ENCODE measurements around the gene SYT6.
"Not testable (repeated sequence)": the region's sequence is repeated elsewhere in the genome, so short reads cannot be mapped to it uniquely, and the experiment has no call there.

Gene SYT6

GRCh38 chr1:114072246-114072645 lies 81.4 kb downstream of the SYT6 start:
- no peak for DNase-seq (ENCODE audit: low spot score)

- not testable (repeated sequence) for DNase-seq (ENCODE audit: low spot score)
These were observed 83.9 kb downstream of the SYT6 start for GRCh38 chr1:114069762-114070161.

GRCh38 chr1:114068684-114069083 lies 85.0 kb downstream of the SYT6 start:
- DNase-seq (ENCODE audit: low spot score): not testable (repeated sequence)

- not testable (repeated sequence) for DNase-seq (ENCODE audit: low spot score)
These were observed 88.0 kb downstream of the SYT6 start for GRCh38 chr1:114065671-114066070.

GRCh38 chr1:114063544-114063943 lies 90.1 kb downstream of the SYT6 start:
- no peak for DNase-seq (ENCODE audit: low spot score)

- no peak for DNase-seq (ENCODE audit: low spot score)
These were observed 91.1 kb downstream of the SYT6 start for GRCh38 chr1:114062477-114063099.

- DNase-seq (ENCODE audit: low spot score): no peak
These were observed 92.4 kb downstream of the SYT6 start for GRCh38 chr1:114061121-114061830.

- not testable (repeated sequence) for DNase-seq (ENCODE audit: low spot score)
These were observed 95.4 kb downstream of the SYT6 start for GRCh38 chr1:114058236-114058635.

GRCh38 chr1:114054148-114054547 lies 99.5 kb downstream of the SYT6 start:
- DNase-seq (ENCODE audit: low spot score): no peak

GRCh38 chr1:114048232-114048631 lies 105.4 kb downstream of the SYT6 start:
- DNase-seq (ENCODE audit: low spot score): no peak

- no peak for DNase-seq (ENCODE audit: low spot score)
These were observed 110.1 kb downstream of the SYT6 start for GRCh38 chr1:114043548-114043947.

- no peak for DNase-seq (ENCODE audit: low spot score)
These were observed 110.6 kb downstream of the SYT6 start for GRCh38 chr1:114043054-114043453.

- DNase-seq (ENCODE audit: low spot score): no peak
These were observed 113.2 kb downstream of the SYT6 start for GRCh38 chr1:114040273-114041015.
